H9 (cell line): ENCODE results near the gene PRPF6. TPM values are rescaled to one million over a fixed set of nuclear protein-coding genes. Genes with fewer than 3 reads are reported as not detected.
A peak's percentile ranks its signal among the peaks of the same experiment; 100 is the strongest.
"Not testable (repeated sequence)": the region's sequence is repeated elsewhere in the genome, so short reads cannot be mapped to it uniquely, and the experiment has no call there.

Experiments used
- DNase-seq: peaks from one replicate; pipeline ENCODE4 v3.0.0-alpha.2; 2017
- H2AFZ ChIP-seq: one replicate; pipeline ENCODE4 v1.6.1; 2013; ENCODE audit warnings: mild to moderate bottlenecking, low read length, control low read depth, moderate library complexity
- H2AK5ac ChIP-seq: 2 replicates; pipeline ENCODE4 v1.6.1; 2013; ENCODE audit warnings: low read length, control low read depth, mixed read lengths; ENCODE audit not compliant: insufficient read length
- H2BK120ac ChIP-seq: one replicate; pipeline ENCODE4 v1.6.1; 2013; ENCODE audit warnings: low read depth, mild to moderate bottlenecking, low read length, control low read depth, inconsistent platforms; ENCODE audit not compliant: poor library complexity, severe bottlenecking
- H2BK12ac ChIP-seq: 2 replicates; pipeline ENCODE4 v1.6.1; 2013; ENCODE audit warnings: low read length, control low read depth, mixed read lengths, low read depth; ENCODE audit not compliant: insufficient read length
- H2BK15ac ChIP-seq: 2 replicates; pipeline ENCODE4 v1.6.1; 2013; ENCODE audit warnings: low read depth, low read length, control low read depth
- H2BK20ac ChIP-seq: one replicate; pipeline ENCODE4 v1.6.1; 2013; ENCODE audit warnings: low read depth, mild to moderate bottlenecking, low read length, control low read depth, inconsistent platforms; ENCODE audit not compliant: poor library complexity, severe bottlenecking
- H2BK5ac ChIP-seq: 2 replicates; pipeline ENCODE4 v1.6.1; 2013; ENCODE audit warnings: low read length, control low read depth, mixed read lengths; ENCODE audit not compliant: insufficient read length
- H3K14ac ChIP-seq: 2 replicates; pipeline ENCODE4 v1.6.1; 2013; ENCODE audit warnings: low read length, control low read depth; ENCODE audit not compliant: insufficient read depth
- H3K18ac ChIP-seq: 2 replicates; pipeline ENCODE4 v1.6.1; 2013; ENCODE audit warnings: low read depth, mild to moderate bottlenecking, mixed read lengths, low read length, control low read depth; ENCODE audit not compliant: insufficient read length
- H3K23ac ChIP-seq: 2 replicates; pipeline ENCODE4 v1.6.1; 2013; ENCODE audit warnings: low read length, control low read depth, mixed read lengths, low read depth; ENCODE audit not compliant: insufficient read length
- H3K23me2 ChIP-seq: 2 replicates; pipeline ENCODE4 v1.6.1; 2013; ENCODE audit warnings: low read depth, mild to moderate bottlenecking, mixed read lengths, low read length, control low read depth; ENCODE audit not compliant: insufficient read length, poor library complexity, severe bottlenecking
- H3K27ac ChIP-seq: 2 replicates; pipeline ENCODE4 v1.5.1; 2013; ENCODE audit warnings: low read length, control low read depth, mixed read lengths, low read depth; ENCODE audit not compliant: insufficient read length
- H3K27me3 ChIP-seq: 2 replicates; pipeline ENCODE4 v1.6.1; 2013; ENCODE audit warnings: low read length, control low read depth, inconsistent platforms; ENCODE audit not compliant: insufficient read depth
- H3K4ac ChIP-seq: 2 replicates; pipeline ENCODE4 v1.6.1; 2013; ENCODE audit warnings: low read depth, mild to moderate bottlenecking, control low read depth, inconsistent platforms, low read length, moderate library complexity
- H3K4me1 ChIP-seq: 2 replicates; pipeline ENCODE4 v1.6.1; 2013; ENCODE audit warnings: low read length, control low read depth, inconsistent platforms; ENCODE audit not compliant: insufficient read depth
- H3K4me2 ChIP-seq: 2 replicates; pipeline ENCODE4 v1.6.1; 2013; ENCODE audit warnings: low read length, control low read depth, mixed read lengths; ENCODE audit not compliant: insufficient read length, insufficient read depth
- H3K56ac ChIP-seq: 2 replicates; pipeline ENCODE4 v1.6.1; 2013; ENCODE audit warnings: low read depth, mild to moderate bottlenecking, mixed read lengths, low read length, control low read depth; ENCODE audit not compliant: insufficient read length
- H3K79me1 ChIP-seq: 2 replicates; pipeline ENCODE4 v1.6.1; 2013; ENCODE audit warnings: low read depth, mild to moderate bottlenecking, moderate library complexity, low read length, control low read depth, inconsistent platforms; ENCODE audit not compliant: insufficient read depth, poor library complexity, severe bottlenecking
- H3K79me2 ChIP-seq: 2 replicates; pipeline ENCODE4 v1.6.1; 2013; ENCODE audit warnings: low read length, control low read depth, inconsistent platforms; ENCODE audit not compliant: insufficient read depth
- H3K9ac ChIP-seq: 2 replicates; pipeline ENCODE4 v1.6.1; 2013; ENCODE audit warnings: low read length, control low read depth, mixed read lengths; ENCODE audit not compliant: insufficient read length; ENCODE audit errors: extremely low read depth
- H3K9me3 ChIP-seq: one replicate; pipeline ENCODE4 v1.6.1; 2013; ENCODE audit warnings: low read depth, low read length, inconsistent platforms; ENCODE audit not compliant: control insufficient read depth
- H3T11ph ChIP-seq: one replicate; pipeline ENCODE4 v1.6.1; 2013; ENCODE audit warnings: mild to moderate bottlenecking, low read length, control low read depth, inconsistent platforms
- H4K20me1 ChIP-seq: one replicate; pipeline ENCODE4 v1.6.1; 2013; ENCODE audit not compliant: control insufficient read depth, insufficient read length, insufficient read depth
- H4K5ac ChIP-seq: 2 replicates; pipeline ENCODE4 v1.6.1; 2013; ENCODE audit warnings: low read depth, mild to moderate bottlenecking, mixed read lengths, low read length, control low read depth; ENCODE audit not compliant: insufficient read length
- H4K8ac ChIP-seq: replicated peaks from 2 replicates; pipeline ENCODE4 v1.6.1; 2013; ENCODE audit warnings: low read length, control low read depth, mixed read lengths, low read depth; ENCODE audit not compliant: insufficient read length
- H4K91ac ChIP-seq: 2 replicates; pipeline ENCODE4 v1.6.1; 2013; ENCODE audit warnings: low read depth, mild to moderate bottlenecking, moderate library complexity, mixed read lengths, low read length, control low read depth; ENCODE audit not compliant: insufficient read length
- H3K27ac Mint-ChIP-seq, 3 experiments: 2 replicates in 2 of 3; 3 replicates in 1 of 3; pipeline ENCODE4 v1.8.0; 2020 to 2021; ENCODE audit warnings: mixed read lengths in 3 of 3, mild to moderate bottlenecking in 1 of 3, moderate library complexity in 1 of 3
- H3K27me3 Mint-ChIP-seq: 2 replicates; pipeline ENCODE4 v1.8.0; 2021; ENCODE audit warnings: low read depth, mild to moderate bottlenecking, moderate library complexity, mixed read lengths
- H3K36me3 Mint-ChIP-seq, 3 experiments: 2 replicates in 2 of 3; 3 replicates in 1 of 3; pipeline ENCODE4 v1.8.0; 2020 to 2021; ENCODE audit warnings: low read depth in 3 of 3, mixed read lengths in 3 of 3; ENCODE audit not compliant: insufficient read depth in 1 of 3
- H3K4me1 Mint-ChIP-seq, 2 experiments: 2 replicates each; pipeline ENCODE4 v1.8.0; 2020; ENCODE audit warnings: mixed read lengths in 2 of 2
- H3K4me3 Mint-ChIP-seq, 2 experiments: 2 replicates in 1 of 2; 3 replicates in 1 of 2; pipeline ENCODE4 v1.8.0; 2020 to 2021; ENCODE audit warnings: mild to moderate bottlenecking in 2 of 2, mixed read lengths in 2 of 2, moderate library complexity in 1 of 2
- H3K9me3 Mint-ChIP-seq, 2 experiments: 2 replicates in 1 of 2; 3 replicates in 1 of 2; pipeline ENCODE4 v1.8.0; 2020; ENCODE audit warnings: mild to moderate bottlenecking in 2 of 2, mixed read lengths in 2 of 2, moderate library complexity in 1 of 2
- WGBS: extraction: QIAGEN DNeasy Blood & Tissue Kit; methylation state at CpG from one replicate; pipeline ENCODE4 v1.1.7; 2013; ENCODE audit warnings: missing lambda C conversion rate, low lambda C conversion rate, mixed read lengths; ENCODE audit not compliant: insufficient read length; ENCODE audit errors: extremely low coverage; 5-methylcytosine and 5-hydroxymethylcytosine counted together
- total RNA-seq: library from RNA; stranded (reverse); gene quantifications from 2 replicates; pipeline ENCODE4 v1.2.1, GENCODE V29; 2021
- TF ChIP-seq, protein P1 (sequence below): fragments of 200-600 bp; sonication (generic); conservative IDR thresholded peaks from 3 replicates; pipeline ENCODE4 v1.8.0; 2021; ENCODE audit warnings: antibody characterized with exemption, mild to moderate bottlenecking

Gene PRPF6
- total RNA-seq, 1 experiment from 2014 or later, result 87.9 TPM

DNA sequence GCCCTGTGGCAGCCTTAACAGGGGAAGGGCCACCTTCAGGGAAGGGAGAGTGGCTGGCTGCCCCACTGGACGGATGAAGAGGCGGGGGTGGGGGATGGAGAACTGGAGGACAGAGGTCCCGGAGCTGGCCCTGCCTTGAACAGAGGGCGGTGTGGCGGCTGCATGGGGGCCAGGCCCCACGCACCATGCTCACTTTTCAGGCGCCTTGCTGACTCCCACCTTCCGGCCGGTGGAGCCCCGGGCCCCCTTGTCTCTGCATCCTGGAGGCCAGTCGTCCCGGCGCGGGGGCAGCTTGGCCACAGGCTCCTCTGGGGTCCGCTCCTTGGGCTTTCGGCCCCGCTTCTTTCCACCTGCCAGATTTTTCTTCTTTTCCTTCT is 21.2 kb upstream of the PRPF6 start:
- Histone ChIP-seq H3K27me3 (no peaks in the 10 kb centered on the region), H3K9ac (no peak overlapping the region), H3K23me2 (peaks cover 14% of the 10 kb centered on the region), H3K79me2 (peaks cover under 1% of the 10 kb centered on the region; the same call in 1 of the 2 replicates), H2BK120ac (no peak overlapping the region), H2AFZ (no peak overlapping the region), H2BK12ac (no peak overlapping the region), H3K4me1 (no peaks in the 10 kb centered on the region; the same call in 1 of the 2 replicates), H4K8ac (no peak overlapping the region), H3T11ph (no peak overlapping the region), H2BK5ac (no peak overlapping the region), H3K14ac (no peak overlapping the region), H3K23ac (no peak overlapping the region), H4K91ac (no peak overlapping the region), H3K56ac (no peak overlapping the region), H3K79me1 (no peaks in the 10 kb centered on the region), H3K4ac (no peak overlapping the region), H2BK15ac (no peak overlapping the region), H4K20me1 (no peaks in the 10 kb centered on the region), H3K4me2 (no peak overlapping the region), H3K27ac (no peak overlapping the region), H4K5ac (no peak overlapping the region), H3K9me3 (peaks cover 13% of the 10 kb centered on the region), H2BK20ac (no peak overlapping the region), H3K18ac (no peak overlapping the region), H2AK5ac (no peak overlapping the region)
- Mint-ChIP-seq H3K36me3 (peaks cover 9 to 45% (median 37%) of the 10 kb centered on the region in 3 experiments; a peak in 6 of 7 replicates), H3K4me1 (peaks cover 23 to 26% of the 10 kb centered on the region in 2 experiments), H3K27ac (peak overlapping the region in 2 of 3 experiments; percentile 59 to 93; a peak in 3 of 7 replicates), H3K4me3 (peak overlapping the region in 1 of 2 experiments; percentile 39; a peak in 1 of 5 replicates), H3K27me3 (no peaks in the 10 kb centered on the region), H3K9me3 (no peaks in the 10 kb centered on the region)
- no peak for DNase-seq
- TF ChIP-seq, protein P1, sequence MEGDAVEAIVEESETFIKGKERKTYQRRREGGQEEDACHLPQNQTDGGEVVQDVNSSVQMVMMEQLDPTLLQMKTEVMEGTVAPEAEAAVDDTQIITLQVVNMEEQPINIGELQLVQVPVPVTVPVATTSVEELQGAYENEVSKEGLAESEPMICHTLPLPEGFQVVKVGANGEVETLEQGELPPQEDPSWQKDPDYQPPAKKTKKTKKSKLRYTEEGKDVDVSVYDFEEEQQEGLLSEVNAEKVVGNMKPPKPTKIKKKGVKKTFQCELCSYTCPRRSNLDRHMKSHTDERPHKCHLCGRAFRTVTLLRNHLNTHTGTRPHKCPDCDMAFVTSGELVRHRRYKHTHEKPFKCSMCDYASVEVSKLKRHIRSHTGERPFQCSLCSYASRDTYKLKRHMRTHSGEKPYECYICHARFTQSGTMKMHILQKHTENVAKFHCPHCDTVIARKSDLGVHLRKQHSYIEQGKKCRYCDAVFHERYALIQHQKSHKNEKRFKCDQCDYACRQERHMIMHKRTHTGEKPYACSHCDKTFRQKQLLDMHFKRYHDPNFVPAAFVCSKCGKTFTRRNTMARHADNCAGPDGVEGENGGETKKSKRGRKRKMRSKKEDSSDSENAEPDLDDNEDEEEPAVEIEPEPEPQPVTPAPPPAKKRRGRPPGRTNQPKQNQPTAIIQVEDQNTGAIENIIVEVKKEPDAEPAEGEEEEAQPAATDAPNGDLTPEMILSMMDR, result no peak
- WGBS, result no CpG with 5 or more reads among the region's 17 CpGs

DNA sequence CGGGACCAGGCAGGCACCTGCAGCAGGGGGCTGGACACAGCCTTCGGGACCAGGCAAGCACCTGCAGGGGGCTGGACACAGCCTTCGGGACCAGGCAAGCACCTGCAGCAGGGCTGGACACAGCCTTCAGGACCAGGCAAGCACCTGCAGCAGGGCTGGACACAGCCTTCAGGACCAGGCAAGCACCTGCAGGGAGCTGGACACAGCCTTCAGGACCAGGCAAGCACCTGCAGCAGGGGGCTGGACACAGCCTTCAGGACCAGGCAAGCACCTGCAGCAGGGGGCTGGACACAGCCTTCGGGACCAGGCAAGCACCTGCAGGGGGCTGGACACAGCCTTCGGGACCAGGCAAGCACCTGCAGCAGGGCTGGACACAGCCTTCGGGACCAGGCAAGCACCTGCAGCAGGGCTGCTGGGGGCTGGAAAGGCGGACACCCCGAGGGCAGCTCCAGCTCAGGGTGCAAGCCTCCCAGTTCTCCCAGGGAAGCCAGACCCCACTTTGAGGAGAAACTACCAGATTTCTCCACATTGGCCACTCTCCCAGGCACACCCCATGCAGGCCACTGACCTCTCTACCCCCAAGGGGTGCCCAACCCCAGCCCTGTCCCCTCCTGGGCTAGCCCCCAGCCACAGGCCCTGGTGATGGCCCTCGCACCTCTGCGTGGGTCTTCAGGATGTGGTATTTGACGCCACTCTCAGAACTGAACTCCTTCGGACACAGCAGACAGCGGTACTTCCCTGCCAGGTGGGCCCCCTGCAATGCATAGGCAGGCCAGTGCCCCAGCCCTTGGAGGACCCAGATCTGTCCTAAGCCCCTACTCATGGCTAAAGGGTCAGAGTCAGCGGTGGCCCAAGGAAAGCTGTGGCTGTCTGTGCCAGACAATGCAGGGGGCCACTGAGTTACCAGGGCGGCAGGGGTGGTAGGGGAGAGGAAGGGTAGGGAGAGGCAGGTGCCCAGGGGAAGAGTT is 20.0 kb upstream of the PRPF6 start:
- H2AFZ ChIP-seq, H3K4me3 Mint-ChIP-seq, H3K27ac ChIP-seq, H3K27me3 ChIP-seq, H2BK15ac ChIP-seq, H4K8ac ChIP-seq, H2BK20ac ChIP-seq, H3K79me2 ChIP-seq, H3K9me3 Mint-ChIP-seq, H3K23ac ChIP-seq, H3T11ph ChIP-seq, H3K56ac ChIP-seq, DNase-seq, H3K27me3 Mint-ChIP-seq, H3K27ac Mint-ChIP-seq, H4K20me1 ChIP-seq, H4K91ac ChIP-seq, H3K79me1 ChIP-seq, H2AK5ac ChIP-seq, H3K4ac ChIP-seq, H3K18ac ChIP-seq, H2BK5ac ChIP-seq, H4K5ac ChIP-seq, H2BK12ac ChIP-seq, H3K4me1 ChIP-seq, H3K9ac ChIP-seq, H3K4me2 ChIP-seq, H2BK120ac ChIP-seq, H3K14ac ChIP-seq: not testable (repeated sequence)
- Histone ChIP-seq H3K9me3 (peaks cover 14% of the 10 kb centered on the region), H3K23me2 (peaks cover 11% of the 10 kb centered on the region)
- peaks cover 10 to 42% (median 39%) of the 10 kb centered on the region in 3 experiments; a peak in 6 of 7 replicates for H3K36me3 Mint-ChIP-seq
- WGBS, result no CpG with 5 or more reads among the region's 15 CpGs
- H3K4me1 Mint-ChIP-seq, result peaks cover 21 to 23% of the 10 kb centered on the region in 2 experiments
